ENCODE measurements around the gene CES3. TPM values are rescaled to one million over a fixed set of nuclear protein-coding genes. Genes with fewer than 3 reads are reported as not detected.

CES3 gene
- total and polyA plus RNA-seq, 9 of the 15 experiments (the other 6 are each of a cell fraction or from before 2014, with no cell fraction given) = 0.06 to 2.2 (median 0.68) TPM

- no peaks in the 10 kb centered on the region for H3K79me2 ChIP-seq (ENCODE audit: control insufficient read depth, insufficient read depth, low read length)
- DNase-seq (ENCODE audit: extremely low read depth in 1 of 4, low spot score in 3 of 4) (no peak), FAIRE-seq (no peak), ATAC-seq (no peak)
- in situ Hi-C loops (cut with MboI) = loop anchor here (25.0 kb wide), 2 partner anchors 203 to 453 kb away; partner anchors contain the start of genes B3GNT9, FBXL8, HSF4 and NOL3
- intact Hi-C loops (cut with micrococcal nuclease) = loop anchor here (10.0 kb wide), 2 partner anchors 225 to 505 kb away; partner anchors contain the start of gene MATCAP1
- ChIA-PET CTCF (ENCODE audit: low intra/inter-chr PET ratio) (interaction anchor here (1.4 kb wide), 1 partner anchor 17 kb away, joined by 3 read pairs; no protein-coding TSS in a partner anchor), POLR2A (interaction anchor here (1.1 kb wide), 1 partner anchor 300 kb away, joined by 3 read pairs; no protein-coding TSS in a partner anchor)
- no peaks in the 10 kb centered on the region for H3K36me3 ChIP-seq (ENCODE audit: control insufficient read depth, insufficient read depth, low read length)
- peaks cover 0 to 7% of the 10 kb centered on the region in 2 experiments; a peak in 3 of 5 replicates for H3K4me1 ChIP-seq (replicated peaks in 1 of 2; ENCODE audit: control insufficient read depth in 2 of 2, insufficient read depth in 2 of 2, low read length in 2 of 2)
- BruUV-seq (replicated peaks) = no TSS peak
- 50% methylated on average over 5 of the region's 5 CpGs for WGBS (ENCODE audit: insufficient coverage, low coverage, missing lambda C conversion rate)
- H3K27me3 ChIP-seq (ENCODE audit: control insufficient read depth in 2 of 2, insufficient read depth in 2 of 2, low read length in 2 of 2) = peaks cover 0 to 8% of the 10 kb centered on the region in 2 experiments; a peak in 2 of 5 replicates
- no peak overlapping the region for H3K4me3 ChIP-seq
- no peak overlapping the region for H3K27ac ChIP-seq (ENCODE audit: extremely low read depth, low read depth, low read length)
- H3K9ac ChIP-seq (ENCODE audit: insufficient read depth in 1 of 2, low read depth in 2 of 2, low read length in 2 of 2) = peak overlapping the region in 1 of 2 experiments; percentile 59; a peak in 2 of 4 replicates
- no peaks in the 10 kb centered on the region for H4K20me1 ChIP-seq (replicated peaks; ENCODE audit: control insufficient read depth, insufficient read depth, low read length)
- H3K4me2 ChIP-seq (ENCODE audit: insufficient read depth, low read length) = no peak overlapping the region
- H3K9me1 ChIP-seq (ENCODE audit: control insufficient read depth, insufficient read depth, low read length) = no peaks in the 10 kb centered on the region
- no peak overlapping the region for H2AFZ ChIP-seq (ENCODE audit: low read depth, low read length)
- no peaks in the 10 kb centered on the region for H3K9me3 ChIP-seq (replicated peaks; ENCODE audit: control insufficient read depth, insufficient read depth, low read depth, low read length)
- TF ChIP-seq DDX20 (tag; IDR thresholded peaks at IDR 0.05; ENCODE audit: low read depth) = no peak
- no peak for TF ChIP-seq ZC3H8 (IDR thresholded peaks at IDR 0.05)
- no peak for TF ChIP-seq HDAC3 (IDR thresholded peaks at IDR 0.05; ENCODE audit: borderline replicate concordance, partially characterized antibody)
- no peak for TF ChIP-seq CSDE1 (IDR thresholded peaks at IDR 0.05)
- no peak for TF ChIP-seq ZNF76 (CRISPR knock-in tag; IDR thresholded peaks at IDR 0.05; ENCODE audit: borderline replicate concordance)
- no peak for TF ChIP-seq E2F4 (CRISPR knock-in tag; IDR thresholded peaks at IDR 0.05; ENCODE audit: low read depth)
- no peak for TF ChIP-seq GTF2A2 (tag; IDR thresholded peaks at IDR 0.05)
- TF ChIP-seq HOMEZ (CRISPR knock-in tag; IDR thresholded peaks at IDR 0.05) = no peak
- TF ChIP-seq ZNF512 (tag; IDR thresholded peaks at IDR 0.05) = no peak
- TF ChIP-seq PURB (CRISPR knock-in tag; IDR thresholded peaks at IDR 0.05; ENCODE audit: low read depth) = no peak
- TF ChIP-seq MEIS2 (IDR thresholded peaks at IDR 0.05; ENCODE audit: partially characterized antibody) = no peak
Measured at GRCh38 chr16:66959704-66960161, 1.3 kb upstream of the CES3 start.

Measured in K562 (cell line).